ENCODE data around the gene CHST11.

CHST11 gene

DNA sequence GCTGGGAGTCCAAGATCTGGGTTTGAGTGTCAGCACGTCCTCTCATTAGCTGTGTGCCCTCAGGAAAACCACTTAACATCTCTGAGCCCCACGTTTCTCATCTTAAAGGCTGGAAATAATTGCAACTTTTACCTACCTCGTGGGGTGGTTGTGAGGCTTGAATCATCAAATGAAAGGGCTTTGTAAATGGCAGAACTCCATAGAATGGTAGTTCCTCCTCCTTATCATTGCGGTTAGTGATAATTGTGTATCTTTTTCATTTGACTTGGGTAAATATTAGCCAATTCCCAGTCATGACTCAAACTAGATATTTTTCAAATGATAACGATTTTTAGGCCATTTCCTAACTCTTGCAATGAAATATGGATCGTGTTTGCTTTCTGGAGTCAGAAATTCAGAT is 205.5 kb downstream of the CHST11 start:
- no peak for DNase-seq

DNA sequence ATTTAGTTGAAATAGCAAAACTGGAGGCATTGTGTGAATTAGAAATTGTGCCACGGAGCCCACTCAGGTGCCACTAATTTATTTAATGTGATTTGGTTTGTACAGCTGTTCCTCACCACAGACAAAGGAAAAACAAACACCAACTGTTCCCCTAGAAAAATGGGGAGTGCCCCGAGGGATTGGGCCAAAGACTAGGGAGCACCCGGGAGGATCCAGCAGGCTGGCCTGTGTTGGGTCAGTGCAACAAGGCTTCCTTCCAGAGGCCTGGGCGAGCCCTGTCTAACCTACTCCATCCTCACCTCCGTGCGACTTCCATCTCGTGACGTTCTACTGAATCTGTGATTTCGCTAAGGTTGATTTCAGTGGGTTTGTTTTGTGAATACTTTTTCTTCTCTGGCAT is 206.2 kb downstream of the CHST11 start:
- no peak for DNase-seq

DNA sequence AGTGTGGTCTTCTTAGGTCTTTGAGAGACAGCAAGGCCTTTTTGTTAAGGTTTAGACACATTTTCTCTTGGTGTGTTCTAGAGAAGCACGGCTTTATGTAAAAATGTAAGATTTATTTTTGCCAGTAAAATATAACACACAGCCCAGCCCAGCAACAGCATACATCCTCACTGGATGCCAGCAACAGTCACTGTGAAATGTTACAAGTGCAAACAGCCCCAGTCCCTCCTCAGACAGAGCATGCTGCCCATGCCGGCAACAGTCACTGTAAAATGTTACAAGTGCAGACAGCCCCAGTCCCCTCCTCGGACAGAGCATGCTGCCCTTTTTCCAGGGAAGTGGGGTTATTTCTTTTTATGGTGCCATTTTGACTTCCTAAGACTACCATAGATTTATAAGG is 207.6 kb downstream of the CHST11 start:
- DNase-seq: no peak

DNA sequence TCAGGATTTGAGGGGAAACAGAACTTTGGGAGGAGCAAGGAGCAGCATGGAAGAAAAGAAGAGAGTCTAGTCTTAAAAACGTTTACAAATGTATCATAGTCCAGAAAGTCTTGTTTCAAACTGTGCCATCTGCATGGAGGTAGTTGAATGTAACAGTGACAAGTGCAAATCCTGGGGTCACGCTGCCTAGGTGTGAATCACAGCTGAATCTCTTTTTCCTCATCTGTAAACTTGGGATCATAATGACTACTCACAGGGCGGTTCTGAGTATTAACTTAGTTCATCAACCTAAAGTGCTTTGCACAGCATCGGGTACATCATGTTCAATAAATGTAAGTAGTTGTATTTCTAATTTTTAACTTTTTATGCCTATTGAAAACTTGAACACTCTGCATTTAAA is 208.5 kb downstream of the CHST11 start:
- DNase-seq: no peak

DNA sequence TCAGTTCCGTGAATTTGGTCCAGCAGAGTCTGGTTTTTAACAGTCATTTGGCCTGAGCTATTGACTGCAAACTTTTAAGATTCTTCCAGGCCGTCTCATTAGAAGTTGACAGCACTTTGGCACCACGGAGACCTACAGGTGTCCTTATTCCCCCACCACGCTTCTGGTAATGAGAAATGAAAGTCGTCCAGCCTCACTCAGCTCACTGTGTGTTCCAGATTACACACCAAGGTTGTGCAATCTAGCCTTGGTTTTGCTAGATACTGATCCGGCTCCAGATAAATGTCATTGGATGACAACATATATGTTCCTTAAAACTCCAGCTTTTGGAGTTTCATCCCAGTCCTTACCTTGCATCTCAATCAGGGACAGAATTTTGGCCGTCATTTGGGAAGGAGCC is 210.4 kb downstream of the CHST11 start:
- no peak for DNase-seq

DNA sequence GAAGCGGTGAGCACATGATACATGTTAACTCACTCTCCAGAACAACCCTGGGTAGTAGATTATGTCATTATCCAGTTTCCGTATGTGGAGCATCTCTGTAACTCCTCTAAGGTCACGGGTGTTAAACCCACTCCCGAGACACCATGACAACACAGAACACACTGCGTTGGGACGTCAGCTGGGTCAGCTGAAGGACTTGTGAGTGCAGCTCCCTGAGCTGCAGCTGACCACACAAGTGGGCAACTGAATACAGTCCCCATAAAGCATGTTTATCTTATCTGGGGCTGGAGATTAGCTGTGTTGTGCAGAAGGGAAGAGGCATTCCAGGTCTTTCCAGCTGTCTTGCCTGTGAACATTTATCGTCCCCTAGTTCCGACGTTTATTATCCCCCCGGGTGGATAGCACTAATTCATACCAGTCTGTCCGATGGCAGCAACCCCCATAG is 211.5 kb downstream of the CHST11 start:
- DNase-seq: no peak

DNA sequence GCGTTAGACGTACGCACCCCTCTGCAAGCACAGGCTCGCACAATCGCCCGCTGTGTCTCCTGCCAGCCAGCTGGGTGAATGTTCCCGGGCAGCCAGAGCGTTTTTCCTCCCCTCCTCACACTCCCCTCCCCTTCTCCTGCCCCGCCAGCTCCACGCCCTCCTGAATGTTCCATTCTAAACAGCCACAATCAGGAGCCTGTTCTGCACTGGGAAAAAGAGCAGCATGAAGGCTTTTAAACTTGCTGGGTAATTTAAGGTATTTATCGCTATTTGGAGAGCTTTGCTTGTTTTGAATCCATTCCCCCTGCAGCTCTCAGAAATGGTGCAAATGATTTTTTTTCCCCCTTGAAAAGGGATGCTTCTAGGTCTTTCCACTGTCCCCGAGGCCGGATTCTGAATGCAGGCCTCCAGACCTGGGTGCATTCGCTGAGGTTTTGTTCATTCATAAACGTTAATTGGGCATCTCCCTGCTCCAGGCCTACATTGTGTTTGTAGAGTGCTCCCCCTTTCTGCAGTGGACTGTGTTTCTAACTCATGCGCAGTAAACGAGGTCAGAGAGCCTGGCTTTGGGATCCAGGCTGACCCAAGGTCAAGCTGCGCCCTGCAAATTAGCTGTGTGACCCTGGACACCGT is 212.5 kb downstream of the CHST11 start:
- DNase-seq: no peak

DNA sequence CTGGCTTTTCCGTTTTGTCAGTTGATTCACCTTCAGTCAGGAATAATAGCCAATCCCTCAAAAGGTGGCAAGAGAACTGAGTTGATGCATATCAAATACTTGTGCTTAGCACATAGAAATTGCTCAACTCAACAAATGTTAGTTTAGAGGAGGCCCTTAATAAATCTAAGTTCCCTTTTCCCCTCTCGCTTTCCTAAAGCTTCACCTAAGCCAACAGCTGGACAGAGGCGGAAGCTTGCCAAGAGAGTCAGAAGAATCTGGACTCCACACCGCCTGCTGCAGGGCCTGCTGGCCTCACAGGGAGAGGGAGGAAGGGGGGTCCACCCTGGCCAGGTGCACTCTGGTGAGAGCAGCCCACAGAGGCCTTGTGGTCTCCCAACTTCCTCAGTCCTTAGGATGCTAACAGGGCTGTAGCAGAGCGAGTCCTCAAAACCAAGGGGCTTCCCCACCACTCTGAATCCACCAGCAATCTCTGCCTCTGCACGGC is 213.1 kb downstream of the CHST11 start:
- peak; percentile 40 for DNase-seq

DNA sequence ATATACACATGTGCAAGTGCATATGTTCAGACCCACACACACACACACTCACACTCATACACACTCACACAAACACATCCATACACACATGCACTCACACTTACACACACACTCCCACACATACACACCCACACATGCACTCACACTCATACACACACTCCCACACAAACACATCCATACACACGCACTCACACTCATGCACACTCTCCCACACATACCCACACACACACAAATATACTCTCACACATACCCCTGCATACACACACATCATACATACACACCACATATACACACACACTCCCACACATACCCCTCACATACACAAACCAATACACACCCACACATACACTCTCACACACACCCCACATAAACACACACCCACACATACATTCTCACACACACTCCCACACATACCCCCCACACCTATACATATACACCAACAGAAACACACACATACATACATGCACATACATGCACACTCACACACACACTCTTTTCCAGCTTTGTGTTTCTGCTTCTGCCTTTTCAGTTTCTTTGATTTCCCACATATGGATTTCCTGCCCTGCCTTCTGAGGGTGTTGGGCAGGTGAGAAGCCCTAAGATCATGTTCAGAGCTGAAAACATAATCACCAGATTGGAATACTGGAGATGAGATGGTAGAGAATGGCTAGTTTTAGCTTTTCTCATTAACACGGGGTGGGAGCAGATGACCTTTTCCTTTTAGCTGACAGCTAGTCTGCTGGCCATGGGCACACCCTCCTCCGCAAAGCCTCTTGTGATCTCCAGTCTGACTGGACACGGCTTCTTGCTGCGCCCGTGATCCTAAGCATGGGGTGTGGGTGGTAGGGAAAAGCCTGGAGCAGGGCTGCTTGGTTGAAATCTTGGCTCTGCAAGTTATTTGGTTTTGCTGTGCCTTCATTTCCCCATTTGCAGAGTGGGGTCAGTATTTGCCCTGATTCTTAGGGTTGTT is 214.0 kb downstream of the CHST11 start:
- DNase-seq: no peak

DNA sequence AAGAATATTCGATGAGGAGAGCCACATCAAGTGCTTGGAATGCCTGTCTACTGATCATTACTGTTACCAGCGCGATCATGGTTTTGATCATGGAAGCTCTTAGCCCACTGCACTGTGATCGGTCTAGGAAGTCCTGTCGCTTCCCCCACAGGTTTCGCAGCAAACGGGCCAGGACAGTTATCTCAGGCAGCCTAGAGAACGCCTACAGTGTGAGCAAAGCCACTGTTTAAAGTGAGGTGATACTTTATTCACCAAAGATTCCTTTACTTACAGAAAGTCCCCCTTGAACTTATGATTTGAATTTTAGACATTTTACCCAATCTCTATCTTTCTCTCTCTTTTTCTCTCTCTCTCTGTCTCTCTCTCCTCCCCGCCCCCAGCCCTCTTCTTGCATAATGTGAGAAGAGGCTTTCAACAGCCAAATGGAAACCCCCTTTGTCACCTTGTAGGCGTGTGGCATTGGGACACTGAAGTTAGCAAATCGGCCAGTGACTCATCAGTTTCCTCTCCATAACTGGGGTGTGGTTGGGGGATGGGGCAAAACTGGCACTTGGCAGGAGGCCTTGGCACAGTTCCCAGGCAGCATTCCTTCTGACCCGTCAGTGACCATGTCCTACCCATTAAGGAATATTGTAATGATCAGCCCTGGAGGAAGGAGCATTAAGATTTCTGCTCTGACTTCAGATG is 214.8 kb downstream of the CHST11 start:
- DNase-seq: peak; percentile 74

DNA sequence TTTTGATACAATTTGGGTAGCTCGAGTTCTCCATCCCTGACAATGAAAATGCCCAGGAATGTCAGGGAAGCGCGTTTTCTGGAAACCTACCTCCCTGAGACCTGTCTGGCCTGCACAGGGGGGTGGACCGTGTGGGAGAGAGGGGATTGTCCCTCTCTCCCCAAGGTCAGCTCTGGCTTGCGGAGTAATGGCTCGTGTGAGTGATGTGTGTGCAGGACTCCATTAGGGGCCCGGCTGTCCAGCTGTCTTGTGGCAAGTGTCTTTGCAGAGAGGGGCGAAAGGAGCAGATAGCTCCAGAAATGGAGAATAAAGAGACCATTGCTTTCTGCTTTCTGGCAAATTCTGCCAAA is 215.3 kb downstream of the CHST11 start:
- no peak for DNase-seq

DNA sequence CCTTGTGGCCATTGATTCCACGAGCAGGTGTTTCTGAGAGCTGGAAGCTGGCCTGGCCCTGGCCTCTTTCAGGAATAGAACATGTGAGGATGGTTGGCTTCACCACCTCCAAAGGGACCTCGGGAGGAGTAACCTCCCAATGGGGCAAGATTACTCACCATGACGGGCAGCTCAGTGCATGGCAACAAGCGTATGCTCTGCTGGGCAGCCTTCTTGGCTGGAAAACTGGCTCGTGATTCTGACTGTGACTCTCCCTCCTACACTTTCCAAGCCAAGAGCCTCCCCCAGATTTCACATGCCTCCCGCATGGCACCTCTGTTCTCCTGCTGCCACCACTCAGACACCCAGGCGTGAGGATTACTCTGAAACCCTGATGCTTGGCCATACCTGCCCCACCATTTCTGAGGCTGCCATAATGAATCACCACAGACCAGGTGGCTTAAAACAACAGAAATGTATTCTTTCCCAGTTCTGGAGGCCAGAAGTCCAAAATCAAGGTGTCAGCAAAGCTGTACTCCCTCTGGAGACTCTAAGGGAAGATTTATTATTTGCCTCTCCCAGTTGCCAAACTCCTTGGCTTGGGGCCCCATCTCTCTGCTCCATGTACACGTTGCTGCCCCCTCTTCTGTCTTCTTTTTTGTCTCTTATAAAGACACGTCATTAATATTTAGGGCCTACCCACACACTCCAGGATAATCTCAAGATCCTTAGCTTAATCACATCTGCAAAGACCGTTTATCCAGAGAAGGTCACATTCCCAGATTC is 215.9 kb downstream of the CHST11 start:
- no peak for DNase-seq

DNA sequence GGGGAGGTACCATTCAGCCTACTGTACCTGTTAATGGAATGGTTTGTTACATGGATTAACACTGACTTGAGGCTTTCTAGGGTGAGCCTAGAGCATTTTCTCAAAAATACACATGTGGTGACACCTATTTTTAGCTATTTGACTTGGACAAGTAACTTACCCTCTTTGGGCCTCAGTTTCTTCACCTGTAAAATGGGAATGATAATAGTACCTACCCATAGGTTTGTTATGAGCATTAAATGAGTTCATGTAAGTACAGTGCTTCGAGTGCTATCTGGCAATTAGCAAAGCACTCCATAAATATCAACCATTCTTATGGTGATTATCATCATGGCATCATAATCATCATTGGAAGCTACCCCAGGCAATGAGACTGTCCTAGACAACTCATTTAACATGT is 216.5 kb downstream of the CHST11 start:
- no peak for DNase-seq

DNA sequence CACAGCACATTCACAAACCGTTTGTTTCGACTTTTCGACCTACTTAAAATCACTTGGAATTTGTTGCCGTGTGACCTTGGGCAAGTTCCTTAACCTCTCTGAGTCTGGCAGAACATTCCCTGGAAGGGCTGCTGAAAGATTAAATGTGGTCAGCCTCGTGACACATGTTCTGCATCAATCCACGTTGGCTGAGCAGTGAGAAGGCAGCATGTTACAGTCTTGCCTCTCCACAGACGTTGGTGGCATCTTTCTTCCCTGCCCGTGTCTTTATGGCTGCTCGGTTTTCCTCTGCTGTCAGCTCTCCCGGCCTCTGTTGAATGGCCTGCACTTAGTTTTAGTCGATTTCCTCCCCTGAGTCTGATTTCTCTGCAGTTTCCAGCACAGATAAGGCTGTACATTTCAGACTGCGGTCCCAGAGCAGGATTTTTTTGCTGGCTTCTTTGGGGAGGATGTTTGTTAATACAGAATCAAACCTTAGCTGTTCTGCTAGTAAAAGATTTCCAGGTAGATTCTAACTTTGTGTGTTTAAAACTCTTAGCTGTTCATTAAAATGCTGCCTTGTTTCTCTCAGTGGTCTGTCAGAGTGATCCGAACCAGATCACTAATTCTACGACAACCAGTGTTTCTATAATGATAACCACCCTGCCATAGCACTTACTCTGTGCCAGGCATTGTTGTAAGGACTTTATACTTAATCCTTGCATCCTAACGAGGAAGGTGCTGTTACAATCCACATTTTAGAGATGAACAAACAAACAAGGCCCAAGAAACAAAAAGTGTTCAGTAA is 217.1 kb downstream of the CHST11 start:
- DNase-seq: no peak

DNA sequence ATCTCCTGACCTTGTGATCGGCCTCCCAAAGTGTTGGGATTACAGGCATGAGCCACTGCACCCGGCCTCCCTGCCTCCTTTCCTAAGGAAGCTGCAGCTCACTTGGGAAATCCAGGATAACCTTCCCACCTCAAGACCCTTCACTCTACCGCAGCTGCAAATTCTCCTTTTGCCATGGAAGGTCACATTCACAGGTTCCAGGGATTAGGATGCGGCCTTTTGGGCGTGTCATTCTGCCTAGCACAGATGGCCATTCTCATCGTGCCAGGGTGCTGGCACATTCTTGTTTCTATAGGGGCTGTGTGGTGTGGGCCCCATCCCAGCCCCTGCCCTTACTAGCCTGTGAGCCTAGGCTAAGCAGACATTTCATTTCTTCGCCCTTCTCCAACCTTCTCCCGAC is 219.9 kb downstream of the CHST11 start:
- no peak for DNase-seq

DNA sequence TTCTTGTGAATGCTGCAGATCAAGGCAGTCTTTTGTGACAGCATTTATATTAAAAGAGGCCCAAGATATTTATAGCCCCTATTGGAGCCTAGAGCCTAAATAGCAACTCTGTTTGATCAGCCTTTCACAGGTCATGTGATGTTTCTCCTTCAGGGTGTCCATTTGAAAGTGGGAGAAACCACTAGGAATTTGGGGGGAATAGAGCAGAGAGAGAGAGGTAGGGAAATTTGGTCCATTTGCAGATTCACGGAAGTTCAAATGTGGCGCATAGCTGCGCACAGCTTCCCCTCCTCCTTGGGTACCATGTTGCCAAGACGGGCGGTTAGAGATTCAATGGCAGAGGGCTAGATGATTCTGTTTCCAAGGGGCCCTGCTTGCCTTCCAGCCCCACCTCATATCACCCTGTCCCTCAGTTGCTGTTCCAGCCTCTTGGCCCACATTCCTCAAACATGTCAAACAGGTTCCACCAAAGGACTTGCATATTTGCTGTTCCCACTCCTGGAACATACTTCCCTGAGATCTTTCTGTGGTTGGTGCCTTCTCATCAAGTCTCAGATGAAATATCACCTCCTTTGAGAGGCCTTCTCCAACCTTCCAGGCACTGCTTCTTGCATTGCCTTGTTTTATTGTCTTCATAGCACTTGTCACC is 220.8 kb downstream of the CHST11 start:
- DNase-seq: no peak

DNA sequence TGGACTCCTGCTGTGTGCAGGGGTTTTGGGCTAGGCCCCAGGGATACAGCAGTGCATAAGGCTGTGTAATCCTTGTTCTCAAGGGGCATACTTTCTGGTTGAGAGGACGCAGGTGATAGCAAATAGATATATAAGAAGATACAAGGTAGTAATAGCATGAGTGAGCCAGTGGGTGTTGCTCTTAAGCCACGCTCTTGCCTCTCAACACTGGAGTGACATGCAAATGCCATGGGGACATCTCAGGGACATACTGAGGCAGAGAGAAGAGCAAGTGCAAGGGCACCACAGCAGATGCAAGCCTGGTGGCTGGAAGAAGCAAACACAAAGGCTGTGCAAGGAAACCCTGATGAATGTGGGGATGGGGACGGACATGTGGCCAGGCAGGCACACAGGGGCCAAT is 223.3 kb downstream of the CHST11 start:
- no peak for DNase-seq

DNA sequence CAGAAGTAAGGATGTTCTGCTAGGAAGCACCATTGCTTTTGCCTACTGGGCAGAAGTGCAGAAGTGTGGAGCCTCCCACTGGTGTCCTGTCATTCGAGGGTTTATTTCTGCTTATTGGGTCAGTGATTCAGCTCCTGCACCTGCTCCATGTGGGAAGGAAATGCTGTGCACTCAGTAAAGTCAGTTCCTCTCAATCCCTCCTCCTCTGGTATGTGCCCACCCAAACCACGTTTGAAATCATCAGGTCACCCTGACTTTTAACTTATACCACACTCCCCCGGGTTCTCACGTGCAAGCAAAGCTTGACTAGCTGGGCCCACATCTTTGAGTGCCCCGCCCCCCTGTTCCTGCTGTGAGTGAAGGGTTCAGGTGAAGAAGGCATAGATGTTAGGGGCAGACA is 223.7 kb downstream of the CHST11 start:
- no peak for DNase-seq

DNA sequence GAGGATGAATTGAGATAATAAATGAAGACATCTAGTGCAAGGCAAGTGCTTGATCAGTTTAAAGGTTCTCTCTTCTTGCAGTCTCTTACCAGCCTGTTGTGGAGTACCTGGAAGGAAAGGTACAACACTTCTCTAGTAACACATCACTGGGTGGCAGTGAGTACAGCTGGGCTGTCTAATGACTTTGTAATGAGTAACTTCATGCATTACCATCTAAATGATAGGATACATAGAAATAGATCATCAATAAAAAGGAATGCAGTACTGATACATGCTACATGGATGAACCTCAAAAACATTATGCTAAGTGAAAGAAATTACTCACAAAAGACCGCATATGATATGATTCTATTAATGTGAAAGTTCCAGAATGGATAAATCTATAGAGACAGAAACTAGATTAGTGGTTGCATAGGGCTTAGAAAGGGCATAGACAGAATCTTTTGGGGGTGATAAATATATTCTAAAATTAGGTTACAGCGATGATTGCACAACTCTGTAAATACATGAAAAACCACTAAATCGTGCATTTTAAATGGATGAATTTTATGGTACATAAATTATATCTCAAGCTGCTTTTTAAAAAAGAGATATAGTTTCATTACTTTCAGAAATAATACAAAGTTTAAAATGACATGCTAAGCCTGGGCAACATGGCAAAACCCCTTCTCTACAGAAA is 224.4 kb downstream of the CHST11 start:
- no peak for DNase-seq

DNA sequence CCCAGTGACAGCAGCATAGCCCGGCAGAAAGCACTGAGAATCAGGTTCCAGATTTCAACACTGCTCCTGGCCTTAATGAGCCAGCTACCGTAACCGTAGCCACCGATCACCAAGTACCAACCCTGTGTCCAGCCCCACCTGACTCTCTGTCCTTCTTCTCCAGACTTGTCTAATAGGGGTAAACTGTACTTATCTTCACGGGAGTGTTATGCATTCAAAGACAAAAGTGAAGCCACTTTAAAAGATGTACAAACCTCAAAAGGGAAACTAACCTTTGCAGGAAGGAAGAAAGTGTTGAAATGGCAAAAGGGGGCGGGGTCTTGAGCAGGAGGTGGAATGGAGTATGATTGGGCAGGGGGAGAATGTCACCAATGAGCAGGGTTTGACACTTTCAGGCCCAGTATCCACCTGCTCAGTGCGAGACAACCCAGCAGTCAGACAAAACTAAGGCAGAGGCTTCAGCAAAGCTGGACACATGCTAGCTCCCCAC is 226.1 kb downstream of the CHST11 start:
- peak; percentile 64 for DNase-seq

Measured in activated CD4-positive, CD25-positive, alpha-beta regulatory T cell treated with anti-CD3 and anti-CD28 coated beads, Interleukin-2, amount 50 U/mL, for 72 hours (primary cell).